KMS-11 (cell line): ENCODE results near the gene AVPR2.

Source experiments
- H2AFZ ChIP-seq: fragments of 200-600 bp; sonication (generic); 2 replicates; pipeline ENCODE4 v1.6.1; 2016; ENCODE audit warnings: antibody characterized with exemption, mixed run types, low read depth
- H3K27ac ChIP-seq: fragments of 200-600 bp; sonication (generic); 2 replicates; pipeline ENCODE4 v1.6.1; 2016; ENCODE audit warnings: mild to moderate bottlenecking, mixed run types
- H3K27me3 ChIP-seq: fragments of 200-600 bp; sonication (generic); 2 replicates; pipeline ENCODE4 v1.6.1; 2017; ENCODE audit warnings: mild to moderate bottlenecking, low read depth, mixed run types, moderate library complexity; ENCODE audit not compliant: insufficient read depth
- H3K36me3 ChIP-seq: fragments of 200-600 bp; sonication (generic); 2 replicates; pipeline ENCODE4 v1.6.1; 2017; ENCODE audit warnings: mild to moderate bottlenecking, mixed run types; ENCODE audit not compliant: insufficient read depth
- H3K4me1 ChIP-seq: fragments of 200-600 bp; sonication (generic); 2 replicates; pipeline ENCODE4 v1.6.1; 2016; ENCODE audit warnings: mild to moderate bottlenecking, low read depth, mixed run types; ENCODE audit not compliant: poor library complexity, severe bottlenecking
- H3K4me2 ChIP-seq: fragments of 200-600 bp; sonication (generic); 2 replicates; pipeline ENCODE4 v1.7.0; 2016; ENCODE audit warnings: mild to moderate bottlenecking, mixed run types
- H3K4me3 ChIP-seq: fragments of 200-600 bp; sonication (generic); IDR thresholded peaks from 2 replicates; pipeline ENCODE4 v1.6.1; 2017; ENCODE audit warnings: low read depth, low read length, mixed read lengths; ENCODE audit not compliant: insufficient read depth
- H3K79me2 ChIP-seq: fragments of 200-600 bp; sonication (generic); 2 replicates; pipeline ENCODE4 v1.6.1; 2016; ENCODE audit warnings: low read depth, mixed run types; ENCODE audit not compliant: insufficient read depth
- H3K9ac ChIP-seq: fragments of 200-600 bp; sonication (generic); 2 replicates; pipeline ENCODE4 v1.6.1; 2016; ENCODE audit warnings: mild to moderate bottlenecking, mixed run types
- H4K20me1 ChIP-seq: fragments of 200-600 bp; sonication (generic); 2 replicates; pipeline ENCODE4 v1.6.1; 2016; ENCODE audit warnings: mild to moderate bottlenecking, mixed run types; ENCODE audit not compliant: insufficient read depth
- TF ChIP-seq, protein P1 (sequence below): fragments of 200-600 bp; sonication (generic); conservative IDR thresholded peaks from 2 replicates; pipeline ENCODE4 v1.6.1; 2017; ENCODE audit warnings: low read depth, mild to moderate bottlenecking, antibody characterized with exemption, low read length, moderate library complexity, mixed read lengths

The AVPR2 gene

GRCh38 chrX:153867139-153867538 lies 37.3 kb upstream of the AVPR2 start:
- H3K9ac ChIP-seq: no peak overlapping the region
- H3K4me2 ChIP-seq: no peak overlapping the region
- H3K27ac ChIP-seq: no peak overlapping the region
- TF ChIP-seq, protein P1, sequence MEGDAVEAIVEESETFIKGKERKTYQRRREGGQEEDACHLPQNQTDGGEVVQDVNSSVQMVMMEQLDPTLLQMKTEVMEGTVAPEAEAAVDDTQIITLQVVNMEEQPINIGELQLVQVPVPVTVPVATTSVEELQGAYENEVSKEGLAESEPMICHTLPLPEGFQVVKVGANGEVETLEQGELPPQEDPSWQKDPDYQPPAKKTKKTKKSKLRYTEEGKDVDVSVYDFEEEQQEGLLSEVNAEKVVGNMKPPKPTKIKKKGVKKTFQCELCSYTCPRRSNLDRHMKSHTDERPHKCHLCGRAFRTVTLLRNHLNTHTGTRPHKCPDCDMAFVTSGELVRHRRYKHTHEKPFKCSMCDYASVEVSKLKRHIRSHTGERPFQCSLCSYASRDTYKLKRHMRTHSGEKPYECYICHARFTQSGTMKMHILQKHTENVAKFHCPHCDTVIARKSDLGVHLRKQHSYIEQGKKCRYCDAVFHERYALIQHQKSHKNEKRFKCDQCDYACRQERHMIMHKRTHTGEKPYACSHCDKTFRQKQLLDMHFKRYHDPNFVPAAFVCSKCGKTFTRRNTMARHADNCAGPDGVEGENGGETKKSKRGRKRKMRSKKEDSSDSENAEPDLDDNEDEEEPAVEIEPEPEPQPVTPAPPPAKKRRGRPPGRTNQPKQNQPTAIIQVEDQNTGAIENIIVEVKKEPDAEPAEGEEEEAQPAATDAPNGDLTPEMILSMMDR: no peak
- H3K27me3 ChIP-seq: peaks cover 78% of the 10 kb centered on the region; the same call in 1 of the 2 replicates
- H2AFZ ChIP-seq: no peak overlapping the region
- no peaks in the 10 kb centered on the region for H4K20me1 ChIP-seq
- H3K79me2 ChIP-seq: no peaks in the 10 kb centered on the region
- no peaks in the 10 kb centered on the region for H3K36me3 ChIP-seq
- H3K4me1 ChIP-seq: no peaks in the 10 kb centered on the region
- H3K4me3 ChIP-seq: no peak overlapping the region

GRCh38 chrX:153867671-153868070 lies 36.8 kb upstream of the AVPR2 start:
- Histone ChIP-seq H3K27me3 (peaks cover 75% of the 10 kb centered on the region; the same call in 1 of the 2 replicates), H3K36me3 (no peaks in the 10 kb centered on the region)

GRCh38 chrX:153868576-153869472 lies 35.6 kb upstream of the AVPR2 start:
- TF ChIP-seq, protein P1: no peak
- H3K4me2 ChIP-seq: no peak overlapping the region
- H3K27me3 ChIP-seq: peaks cover 66% of the 10 kb centered on the region; the same call in 1 of the 2 replicates

More at GRCh38 chrX:153867671-153868070, 36.8 kb upstream of the AVPR2 start:
- Histone ChIP-seq H3K27ac (no peak overlapping the region), H3K4me3 (no peak overlapping the region), H3K4me2 (no peak overlapping the region), H2AFZ (no peak overlapping the region), H3K79me2 (no peaks in the 10 kb centered on the region), H4K20me1 (no peaks in the 10 kb centered on the region), H3K9ac (no peak overlapping the region), H3K4me1 (no peaks in the 10 kb centered on the region)
- TF ChIP-seq, protein P1: no peak

GRCh38 chrX:153869473-153870287 lies 34.8 kb upstream of the AVPR2 start:
- Histone ChIP-seq H3K36me3 (no peaks in the 10 kb centered on the region), H3K79me2 (no peaks in the 10 kb centered on the region), H3K9ac (no peak overlapping the region), H4K20me1 (no peaks in the 10 kb centered on the region), H3K4me3 (no peak overlapping the region), H3K27ac (no peak overlapping the region), H3K4me2 (no peak overlapping the region), H3K4me1 (no peaks in the 10 kb centered on the region), H2AFZ (no peak overlapping the region), H3K27me3 (peaks cover 64% of the 10 kb centered on the region; the same call in 1 of the 2 replicates)
- TF ChIP-seq, protein P1: no peak

More at GRCh38 chrX:153868576-153869472, 35.6 kb upstream of the AVPR2 start:
- H3K4me1 ChIP-seq: no peaks in the 10 kb centered on the region
- H3K4me3 ChIP-seq: no peak overlapping the region
- H3K36me3 ChIP-seq: no peaks in the 10 kb centered on the region
- no peak overlapping the region for H3K27ac ChIP-seq
- no peaks in the 10 kb centered on the region for H4K20me1 ChIP-seq
- no peak overlapping the region for H2AFZ ChIP-seq
- H3K9ac ChIP-seq: no peak overlapping the region
- H3K79me2 ChIP-seq: no peaks in the 10 kb centered on the region
